ENCODE results near the gene C1orf159.

DNA sequence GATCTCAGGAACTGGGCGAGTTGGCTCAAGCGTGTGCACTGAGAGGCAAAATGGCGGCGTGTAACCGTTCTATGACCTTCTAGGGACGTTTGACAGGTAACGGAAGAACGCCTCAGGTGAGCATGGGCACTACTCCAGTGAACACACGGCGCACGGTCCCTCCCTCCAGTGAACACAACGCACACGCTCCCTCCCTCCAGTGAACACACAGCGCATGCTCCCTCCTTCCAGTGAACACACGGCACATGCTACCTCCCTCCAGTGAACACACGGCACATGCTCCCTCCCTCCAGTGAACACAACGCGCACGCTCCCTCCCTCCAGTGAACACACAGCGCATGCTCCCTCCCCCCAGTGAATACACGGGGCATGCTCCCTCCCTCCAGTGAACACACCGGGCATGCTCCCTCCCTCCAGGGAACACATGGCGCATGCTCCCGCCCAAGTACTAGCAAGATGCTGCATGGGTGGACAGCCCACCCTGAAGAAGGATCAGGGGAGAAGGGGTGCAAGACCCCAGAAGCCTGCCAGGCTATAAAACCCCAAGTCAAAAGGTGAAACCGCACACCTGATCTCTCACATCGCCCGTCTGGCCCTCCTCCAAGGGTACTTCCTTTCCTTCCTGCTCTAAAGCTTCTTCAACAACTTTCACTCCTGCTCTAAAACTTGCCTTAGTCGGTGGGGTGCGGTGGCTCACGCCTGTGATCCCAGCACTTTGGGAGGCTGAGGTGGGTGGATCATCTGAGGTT lies 3.5 kb downstream of the C1orf159 start:
- no peak for TF ChIP-seq HDGF (IDR thresholded peaks at IDR 0.05; ENCODE audit: borderline replicate concordance)
- TF ChIP-seq ELF4 (IDR thresholded peaks at IDR 0.05): no peak
- no peak for TF ChIP-seq FOXK2 (IDR thresholded peaks at IDR 0.05)
- no peak for TF ChIP-seq ARNT (IDR thresholded peaks at IDR 0.05)
- no peak for TF ChIP-seq SUZ12 (IDR thresholded peaks at IDR 0.05)
- TF ChIP-seq FOXM1 (IDR thresholded peaks at IDR 0.05; ENCODE audit: borderline replicate concordance): no peak
- no peak for TF ChIP-seq NFRKB (IDR thresholded peaks at IDR 0.05)
- no peak for TF ChIP-seq SP1 (IDR thresholded peaks at IDR 0.05)

All from HEK293T (cell line).